IMR-90 (cell line): ENCODE results near the gene MROH2A. TPM values are rescaled to one million over a fixed set of nuclear protein-coding genes. Genes with fewer than 3 reads are reported as not detected.

Experiments
- ATAC-seq: fragments of 200-7000 bp; cut with Tn5 transposase; 2 replicates; pipeline ENCODE4 v1.9.1; 2020; ENCODE audit warnings: low read depth, mild to moderate bottlenecking, moderate library complexity
- BruUV-seq: library from RNA; stranded (reverse); fragments of 400-500 nt; replicated peaks from 2 replicates; lab custom pipeline; 2021; lab: Mats Ljungman, UMichigan
- CTCF ChIA-PET: fragments of 300-600 bp; formaldehyde crosslinking; extraction: SDS; loops from one replicate; lab custom pipeline; 2021; ENCODE audit warnings: antibody characterized with exemption; lab: Yijun Ruan, JAX
- POLR2A ChIA-PET: fragments of 300-600 bp; sonication (Branson Sonifier 250); formaldehyde crosslinking; loops from one replicate; lab custom pipeline; 2022; ENCODE audit warnings: antibody characterized with exemption; ENCODE audit not compliant: unreplicated experiment; lab: Charles Lee
- DNase-seq: peaks from one replicate; pipeline ENCODE4 v3.0.0; 2013
- H2AFZ ChIP-seq: replicated peaks from 2 replicates; pipeline ENCODE3; 2013; ENCODE audit warnings: low read length, mild to moderate bottlenecking; ENCODE audit not compliant: poor library complexity
- H2AK5ac ChIP-seq: 2 replicates; pipeline ENCODE4 v1.6.1; 2013; ENCODE audit warnings: low read depth, low read length, inconsistent platforms
- H2AK9ac ChIP-seq: replicated peaks from 2 replicates; pipeline ENCODE3; 2013; ENCODE audit warnings: mild to moderate bottlenecking, low read depth, low read length, moderate library complexity; ENCODE audit not compliant: poor library complexity
- H2BK120ac ChIP-seq: 2 replicates; pipeline ENCODE4 v1.6.1; 2013; ENCODE audit warnings: low read depth, low read length, inconsistent platforms
- H2BK15ac ChIP-seq: 3 replicates; pipeline ENCODE4 v1.6.1; 2013; ENCODE audit warnings: low read depth, low read length, inconsistent platforms
- H2BK20ac ChIP-seq: 2 replicates; pipeline ENCODE4 v1.6.1; 2013; ENCODE audit warnings: low read depth, mild to moderate bottlenecking, inconsistent platforms, low read length, moderate library complexity
- H2BK5ac ChIP-seq: 2 replicates; pipeline ENCODE4 v1.6.1; 2013; ENCODE audit warnings: mild to moderate bottlenecking, low read depth, low read length, inconsistent platforms; ENCODE audit not compliant: poor library complexity, severe bottlenecking
- H3K14ac ChIP-seq: replicated peaks from 2 replicates; pipeline ENCODE4 v1.6.1; 2013; ENCODE audit warnings: low read depth, low read length, inconsistent platforms
- H3K18ac ChIP-seq: 2 replicates; pipeline ENCODE4 v1.6.1; 2013; ENCODE audit warnings: low read depth, low read length, control low read depth
- H3K23ac ChIP-seq: 2 replicates; pipeline ENCODE4 v1.6.1; 2013; ENCODE audit warnings: low read depth, low read length, inconsistent platforms
- H3K27ac ChIP-seq: 2 replicates; pipeline ENCODE4 v1.5.1; 2013; ENCODE audit warnings: mild to moderate bottlenecking, control low read depth, low read length; ENCODE audit not compliant: insufficient read depth
- H3K27me3 ChIP-seq: 2 replicates; pipeline ENCODE4 v1.6.1; 2013; ENCODE audit warnings: low read length; ENCODE audit not compliant: control insufficient read depth, insufficient read depth
- H3K36me3 ChIP-seq: 2 replicates; pipeline ENCODE4 v1.6.1; 2013; ENCODE audit warnings: low read length, mixed read lengths; ENCODE audit not compliant: control insufficient read depth, insufficient read depth
- H3K4ac ChIP-seq: 2 replicates; pipeline ENCODE4 v1.6.1; 2013; ENCODE audit warnings: low read depth, low read length, inconsistent platforms
- H3K4me1 ChIP-seq: 2 replicates; pipeline ENCODE4 v1.6.1; 2013; ENCODE audit warnings: low read length, mixed read lengths; ENCODE audit not compliant: control insufficient read depth, insufficient read depth
- H3K4me2 ChIP-seq: 2 replicates; pipeline ENCODE4 v1.6.1; 2013; ENCODE audit warnings: low read depth, mild to moderate bottlenecking, control low read depth, low read length, moderate library complexity
- H3K4me3 ChIP-seq: 2 replicates; pipeline ENCODE4 v1.5.1; 2013; ENCODE audit warnings: low read depth, mild to moderate bottlenecking, control low read depth, low read length, moderate library complexity; ENCODE audit not compliant: insufficient read depth
- H3K56ac ChIP-seq: 2 replicates; pipeline ENCODE4 v1.6.1; 2013; ENCODE audit warnings: low read length, inconsistent platforms; ENCODE audit not compliant: insufficient read depth; ENCODE audit errors: extremely low read depth
- H3K79me1 ChIP-seq, 2 experiments: 2 replicates each; pipeline ENCODE4 v1.6.1; 2013; ENCODE audit warnings: low read length in 2 of 2, inconsistent platforms in 1 of 2, low read depth in 1 of 2
- H3K9ac ChIP-seq: 2 replicates; pipeline ENCODE4 v1.6.1; 2013; ENCODE audit warnings: low read depth, low read length, control low read depth
- H3K9me1 ChIP-seq: 2 replicates; pipeline ENCODE4 v1.6.1; 2013; ENCODE audit warnings: low read length, inconsistent platforms; ENCODE audit not compliant: insufficient read depth
- H3K9me3 ChIP-seq: 2 replicates; pipeline ENCODE4 v1.6.1; 2013; ENCODE audit warnings: low read length; ENCODE audit not compliant: control insufficient read depth, insufficient read depth
- H4K20me1 ChIP-seq: 2 replicates; pipeline ENCODE4 v1.6.1; 2013; ENCODE audit warnings: low read length, inconsistent platforms; ENCODE audit not compliant: insufficient read depth
- H4K5ac ChIP-seq: 2 replicates; pipeline ENCODE4 v1.6.1; 2013; ENCODE audit warnings: mild to moderate bottlenecking, low read depth, low read length, control low read depth
- H4K8ac ChIP-seq, 2 experiments: 2 replicates each; pipeline ENCODE4 v1.6.1; 2013; ENCODE audit warnings: low read depth in 2 of 2, low read length in 2 of 2, control low read depth in 1 of 2, inconsistent platforms in 1 of 2
- H4K91ac ChIP-seq: 2 replicates; pipeline ENCODE4 v1.6.1; 2013; ENCODE audit warnings: low read depth, low read length, inconsistent platforms; ENCODE audit not compliant: insufficient read depth
- BHLHE40 ChIP-seq: fragments of 150-350 bp; IDR thresholded peaks from 2 replicates; pipeline ENCODE4 v1.6.1; 2016; ENCODE audit warnings: mild to moderate bottlenecking, low read depth, low read length
- CEBPB ChIP-seq: IDR thresholded peaks from 2 replicates; pipeline ENCODE4 v1.6.1; 2012; ENCODE audit warnings: low read depth, low read length, improper control_type of control experiment
- CHD1 ChIP-seq: IDR thresholded peaks from 2 replicates; pipeline ENCODE4 v1.6.1; 2012; ENCODE audit warnings: low read depth, low read length, improper control_type of control experiment
- CTCF ChIP-seq: conservative IDR thresholded peaks from 2 replicates; pipeline ENCODE4 v1.5.1; 2012; ENCODE audit warnings: mild to moderate bottlenecking, low read depth, low read length, improper control_type of control experiment
- FOS ChIP-seq: fragments of 150-350 bp; IDR thresholded peaks from 2 replicates; pipeline ENCODE4 v1.6.1; 2016; ENCODE audit warnings: low read depth, low read length
- MAFK ChIP-seq: IDR thresholded peaks from 2 replicates; pipeline ENCODE4 v1.6.1; 2012; ENCODE audit warnings: low read depth, low read length, improper control_type of control experiment
- MAZ ChIP-seq: IDR thresholded peaks from 2 replicates; pipeline ENCODE4 v1.6.1; 2012; ENCODE audit warnings: low read depth, mild to moderate bottlenecking, low read length, improper control_type of control experiment, moderate library complexity, borderline replicate concordance
- POLR2A ChIP-seq: IDR thresholded peaks from 2 replicates; pipeline ENCODE4 v1.6.1; 2012; ENCODE audit warnings: mild to moderate bottlenecking, low read depth, low read length
- RAD21 ChIP-seq: IDR thresholded peaks from 2 replicates; pipeline ENCODE4 v1.6.1; 2012; ENCODE audit warnings: low read length, improper control_type of control experiment
- RCOR1 ChIP-seq: IDR thresholded peaks from 2 replicates; pipeline ENCODE4 v1.6.1; 2012; ENCODE audit warnings: mild to moderate bottlenecking, low read length, improper control_type of control experiment; ENCODE audit not compliant: insufficient replicate concordance
- SMC3 ChIP-seq: fragments of 150-350 bp; IDR thresholded peaks from 2 replicates; pipeline ENCODE4 v1.6.1; 2016; ENCODE audit warnings: low read depth, mild to moderate bottlenecking, antibody characterized with exemption, low read length, moderate library complexity
- WGBS, 2 experiments: methylation state at CpG; one replicate each; pipeline versions ENCODE4 v1.1.5 to v1.1.7; 2013; ENCODE audit warnings: missing lambda C conversion rate in 2 of 2; ENCODE audit not compliant: insufficient read length in 1 of 2; ENCODE audit errors: extremely low coverage in 2 of 2; 5-methylcytosine and 5-hydroxymethylcytosine counted together
- dilution Hi-C: fragments of 300-500 bp; cut with HindIII; formaldehyde crosslinking; loops from one replicate; pipeline ENCODE4 v1.14.3; 2018; ENCODE audit warnings: low sequenced_read_pairs; ENCODE audit not compliant: unreplicated experiment
- in situ Hi-C: fragments of 300-500 bp; cut with MboI; formaldehyde crosslinking; loops from 3 replicates; pipeline ENCODE4 v1.14.3; 2019; ENCODE audit warnings: low sequenced_read_pairs, inconsistent platforms, mixed read lengths
- intact Hi-C: fragments of 100-400 bp; cut with micrococcal nuclease; formaldehyde crosslinking; loops from 2 replicates; pipeline ENCODE4 v1.10.0; 2022
- polyA plus RNA-seq, 3 experiments: library from polyadenylated mRNA; depleted of rRNA; stranded (reverse); fragments of >200 nt; gene quantifications; 2 replicates each; pipeline ENCODE4 v1.2.3, GENCODE V29; 2012; ENCODE audit warnings: low replicate concordance in 1 of 3
- total RNA-seq: library from RNA; depleted of rRNA; stranded (reverse); fragments of >200 nt; gene quantifications from 2 replicates; pipeline ENCODE4 v1.2.3, GENCODE V29; 2012
- TF ChIP-seq, protein P1 (sequence below): fragments of 150-350 bp; IDR thresholded peaks from 2 replicates; pipeline ENCODE4 v1.6.1; 2016; ENCODE audit warnings: low read depth, mild to moderate bottlenecking, low read length, moderate library complexity, borderline replicate concordance

The MROH2A gene
- total and polyA plus RNA-seq, 2 of the 4 experiments (the other 2 are of a cell fraction): not detected

DNA sequence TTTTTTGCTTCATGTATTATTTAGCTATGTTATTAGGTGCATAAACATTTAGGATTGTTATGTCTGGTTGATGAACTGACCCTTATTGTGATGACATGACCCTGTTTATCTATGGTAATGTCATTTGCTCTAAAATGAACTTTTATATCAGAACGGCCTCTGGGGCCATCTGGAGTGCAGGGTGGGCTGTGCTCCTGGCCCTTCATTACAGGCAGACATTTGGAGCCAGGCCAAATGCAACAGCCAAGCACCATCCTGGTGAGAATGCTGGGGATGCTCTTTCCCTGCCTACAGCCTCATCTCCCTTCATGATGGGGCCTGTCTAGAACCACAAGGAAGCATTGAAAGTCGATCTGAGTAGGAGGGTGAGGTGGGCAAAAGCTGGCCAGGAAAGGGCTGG, 38.2 kb downstream of the MROH2A start:
- Histone ChIP-seq H2AFZ (no peak overlapping the region), H3K56ac (no peak overlapping the region), H4K91ac (no peak overlapping the region), H3K9ac (no peak overlapping the region), H3K4me1 (no peaks in the 10 kb centered on the region), H3K4ac (no peak overlapping the region), H3K36me3 (no peaks in the 10 kb centered on the region), H3K79me1 (no peaks in the 10 kb centered on the region), H4K8ac (no peak overlapping the region), H2BK15ac (no peak overlapping the region), H3K9me3 (no peaks in the 10 kb centered on the region), H2AK9ac (no peak overlapping the region), H2BK120ac (no peak overlapping the region), H3K4me2 (no peak overlapping the region), H4K20me1 (no peaks in the 10 kb centered on the region), H2BK20ac (no peak overlapping the region), H3K27ac (no peak overlapping the region), H4K5ac (no peak overlapping the region), H3K4me3 (no peak overlapping the region), H2BK5ac (no peak overlapping the region), H3K27me3 (peaks cover 6% of the 10 kb centered on the region; the same call in 1 of the 2 replicates), H2AK5ac (no peak overlapping the region), H3K14ac (no peak overlapping the region), H3K23ac (no peak overlapping the region), H3K18ac (no peak overlapping the region), H3K9me1 (no peaks in the 10 kb centered on the region)
- TF ChIP-seq CHD1 (no peak), SMC3 (no peak), FOS (no peak), RAD21 (no peak), CEBPB (no peak), MAFK (no peak), MAZ (no peak), RCOR1 (no peak), CTCF (no peak), POLR2A (no peak), BHLHE40 (no peak)
- TF ChIP-seq, protein P1, sequence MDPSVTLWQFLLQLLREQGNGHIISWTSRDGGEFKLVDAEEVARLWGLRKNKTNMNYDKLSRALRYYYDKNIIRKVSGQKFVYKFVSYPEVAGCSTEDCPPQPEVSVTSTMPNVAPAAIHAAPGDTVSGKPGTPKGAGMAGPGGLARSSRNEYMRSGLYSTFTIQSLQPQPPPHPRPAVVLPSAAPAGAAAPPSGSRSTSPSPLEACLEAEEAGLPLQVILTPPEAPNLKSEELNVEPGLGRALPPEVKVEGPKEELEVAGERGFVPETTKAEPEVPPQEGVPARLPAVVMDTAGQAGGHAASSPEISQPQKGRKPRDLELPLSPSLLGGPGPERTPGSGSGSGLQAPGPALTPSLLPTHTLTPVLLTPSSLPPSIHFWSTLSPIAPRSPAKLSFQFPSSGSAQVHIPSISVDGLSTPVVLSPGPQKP: no peak
- intact Hi-C loops: no loop called here
- ChIA-PET POLR2A (no interaction called here), CTCF (no interaction called here)
- in situ Hi-C loops: no loop called here
- no CpG with 5 or more reads among the region's 2 CpGs for WGBS, 2 experiments
- no TSS peak for BruUV-seq
- ATAC-seq (no peak), DNase-seq (no peak)
- dilution Hi-C loops: no loop called here
